Activated naive CD8-positive, alpha-beta T cell treated with anti-CD3 and anti-CD28 coated beads, Interleukin-2, amount 50 U/mL, for 24 hours (primary cell): ENCODE measurements around the gene PCDHGC4.

Experiments
- ATAC-seq: fragments of 150-1000 bp; cut with Tn5 transposase; one replicate; pipeline ENCODE4 v1.10.0; 2021
- DNase-seq: peaks from one replicate; pipeline ENCODE4 v3.0.0; 2021
- H3K27ac Mint-ChIP-seq: one replicate; pipeline ENCODE4 v1.8.0; 2021; ENCODE audit warnings: mild to moderate bottlenecking, mixed read lengths
- H3K27me3 Mint-ChIP-seq: one replicate; pipeline ENCODE4 v1.8.0; 2021; ENCODE audit warnings: mixed read lengths
- H3K36me3 Mint-ChIP-seq: one replicate; pipeline ENCODE4 v1.8.0; 2021; ENCODE audit warnings: low read depth, mixed read lengths
- H3K4me1 Mint-ChIP-seq: one replicate; pipeline ENCODE4 v1.8.0; 2021; ENCODE audit warnings: mixed read lengths
- H3K4me3 Mint-ChIP-seq: one replicate; pipeline ENCODE4 v1.8.0; 2021; ENCODE audit warnings: mild to moderate bottlenecking, moderate library complexity, mixed read lengths
- H3K9me3 Mint-ChIP-seq: one replicate; pipeline ENCODE4 v1.8.0; 2021; ENCODE audit warnings: mixed read lengths

The PCDHGC4 gene

GRCh38 chr5:141485321-141486055, 658 bp downstream of the PCDHGC4 start:
- DNase-seq = no peak
- no peak for ATAC-seq
- peaks cover 87% of the 10 kb centered on the region for H3K27me3 Mint-ChIP-seq
- no peak overlapping the region for H3K4me3 Mint-ChIP-seq
- H3K27ac Mint-ChIP-seq = no peak overlapping the region
- peaks cover 6% of the 10 kb centered on the region for H3K4me1 Mint-ChIP-seq
- no peaks in the 10 kb centered on the region for H3K9me3 Mint-ChIP-seq
- H3K36me3 Mint-ChIP-seq = no peaks in the 10 kb centered on the region

- peaks cover 87% of the 10 kb centered on the region for H3K27me3 Mint-ChIP-seq
- H3K36me3 Mint-ChIP-seq = no peaks in the 10 kb centered on the region
- no peak overlapping the region for H3K27ac Mint-ChIP-seq
- no peak overlapping the region for H3K4me3 Mint-ChIP-seq
- H3K9me3 Mint-ChIP-seq = no peaks in the 10 kb centered on the region
- DNase-seq (no peak), ATAC-seq (no peak)
- peaks cover 6% of the 10 kb centered on the region for H3K4me1 Mint-ChIP-seq
Observed at GRCh38 chr5:141486091-141486490, 1.3 kb downstream of the PCDHGC4 start.

GRCh38 chr5:141487131-141487530, 2.3 kb downstream of the PCDHGC4 start:
- no peak overlapping the region for H3K27ac Mint-ChIP-seq
- peaks cover 90% of the 10 kb centered on the region for H3K27me3 Mint-ChIP-seq
- no peak for ATAC-seq

GRCh38 chr5:141488591-141489561, 4.0 kb downstream of the PCDHGC4 start, which contains the start of gene PCDHGC5:
Gene PCDHGC5, plus strand, starts transcription at chr5:141489081. Its CDS starts 160 bp downstream, at chr5:141489241.
- no peak within 1 kb of the TSS for H3K4me3 Mint-ChIP-seq
- peaks cover 11% of the 10 kb centered on the region for H3K4me1 Mint-ChIP-seq
- no peak within 1 kb of the TSS for H3K27ac Mint-ChIP-seq
- no peaks in the 10 kb centered on the region for H3K36me3 Mint-ChIP-seq
- DNase-seq = no peak
- ATAC-seq = no peak
- H3K9me3 Mint-ChIP-seq = no peaks in the 10 kb centered on the region
- H3K27me3 Mint-ChIP-seq = peaks cover 88% of the 10 kb centered on the region

More at GRCh38 chr5:141487131-141487530, 2.3 kb downstream of the PCDHGC4 start:
- Mint-ChIP-seq H3K36me3 (no peaks in the 10 kb centered on the region), H3K4me1 (peaks cover 9% of the 10 kb centered on the region), H3K4me3 (no peak overlapping the region), H3K9me3 (no peaks in the 10 kb centered on the region)
- no peak for DNase-seq

GRCh38 chr5:141489841-141490240, 5.0 kb downstream of the PCDHGC4 start:
- H3K27me3 Mint-ChIP-seq = peaks cover 88% of the 10 kb centered on the region
- H3K4me3 Mint-ChIP-seq = no peak overlapping the region
- DNase-seq (no peak), ATAC-seq (no peak)
- no peak overlapping the region for H3K27ac Mint-ChIP-seq
- no peaks in the 10 kb centered on the region for H3K36me3 Mint-ChIP-seq
- peaks cover 9% of the 10 kb centered on the region for H3K4me1 Mint-ChIP-seq
- no peaks in the 10 kb centered on the region for H3K9me3 Mint-ChIP-seq

GRCh38 chr5:141490271-141490670, 5.4 kb downstream of the PCDHGC4 start:
- ATAC-seq = no peak
- Mint-ChIP-seq H3K36me3 (no peaks in the 10 kb centered on the region), H3K27me3 (peaks cover 84% of the 10 kb centered on the region), H3K27ac (no peak overlapping the region), H3K4me1 (peaks cover 5% of the 10 kb centered on the region), H3K4me3 (no peak overlapping the region), H3K9me3 (no peaks in the 10 kb centered on the region)
- DNase-seq = no peak

GRCh38 chr5:141490771-141491170, 5.9 kb downstream of the PCDHGC4 start:
- Mint-ChIP-seq H3K27ac (no peak overlapping the region), H3K36me3 (no peaks in the 10 kb centered on the region), H3K27me3 (peaks cover 84% of the 10 kb centered on the region), H3K9me3 (no peaks in the 10 kb centered on the region), H3K4me1 (peaks cover 9% of the 10 kb centered on the region), H3K4me3 (no peak overlapping the region)
- DNase-seq (no peak), ATAC-seq (no peak)

GRCh38 chr5:141491323-141492167, 6.7 kb downstream of the PCDHGC4 start:
- no peaks in the 10 kb centered on the region for H3K9me3 Mint-ChIP-seq
- ATAC-seq (no peak), DNase-seq (no peak)
- H3K27me3 Mint-ChIP-seq = peaks cover 79% of the 10 kb centered on the region
- H3K36me3 Mint-ChIP-seq = no peaks in the 10 kb centered on the region
- no peak overlapping the region for H3K27ac Mint-ChIP-seq
- peaks cover 9% of the 10 kb centered on the region for H3K4me1 Mint-ChIP-seq
- H3K4me3 Mint-ChIP-seq = peak overlapping the region; percentile 55

GRCh38 chr5:141492168-141492885, 7.5 kb downstream of the PCDHGC4 start:
- ATAC-seq (peak; percentile 9), DNase-seq (peak; percentile 29)
- H3K9me3 Mint-ChIP-seq = no peaks in the 10 kb centered on the region
- H3K27ac Mint-ChIP-seq = no peak overlapping the region
- H3K36me3 Mint-ChIP-seq = no peaks in the 10 kb centered on the region
- peaks cover 71% of the 10 kb centered on the region for H3K27me3 Mint-ChIP-seq
- peak overlapping the region; percentile 55 for H3K4me3 Mint-ChIP-seq
- peaks cover 9% of the 10 kb centered on the region for H3K4me1 Mint-ChIP-seq

- peaks cover 9% of the 10 kb centered on the region for H3K4me1 Mint-ChIP-seq
- no peak overlapping the region for H3K27ac Mint-ChIP-seq
- peaks cover 61% of the 10 kb centered on the region for H3K27me3 Mint-ChIP-seq
- H3K4me3 Mint-ChIP-seq = no peak overlapping the region
- H3K36me3 Mint-ChIP-seq = no peaks in the 10 kb centered on the region
- ATAC-seq = no peak
- H3K9me3 Mint-ChIP-seq = no peaks in the 10 kb centered on the region
- DNase-seq = no peak
Observed at GRCh38 chr5:141493500-141494422, 8.9 kb downstream of the PCDHGC4 start.

GRCh38 chr5:141494761-141495452, 10.1 kb downstream of the PCDHGC4 start:
- Mint-ChIP-seq H3K4me1 (peaks cover 9% of the 10 kb centered on the region), H3K27me3 (peaks cover 58% of the 10 kb centered on the region), H3K4me3 (no peak overlapping the region)

GRCh38 chr5:141495453-141495811, 10.6 kb downstream of the PCDHGC4 start:
- H3K4me3 Mint-ChIP-seq = no peak overlapping the region
- peaks cover 9% of the 10 kb centered on the region for H3K4me1 Mint-ChIP-seq

More at GRCh38 chr5:141494761-141495452, 10.1 kb downstream of the PCDHGC4 start:
- no peaks in the 10 kb centered on the region for H3K9me3 Mint-ChIP-seq
- no peak overlapping the region for H3K27ac Mint-ChIP-seq
- H3K36me3 Mint-ChIP-seq = no peaks in the 10 kb centered on the region
- ATAC-seq (no peak), DNase-seq (no peak)

More at GRCh38 chr5:141495453-141495811, 10.6 kb downstream of the PCDHGC4 start:
- ATAC-seq = no peak
- Mint-ChIP-seq H3K27ac (no peak overlapping the region), H3K9me3 (no peaks in the 10 kb centered on the region), H3K27me3 (peaks cover 54% of the 10 kb centered on the region), H3K36me3 (no peaks in the 10 kb centered on the region)
- no peak for DNase-seq
